HCT116 (cell line): ENCODE data around the gene RCBTB1. TPM values are rescaled to one million over a fixed set of nuclear protein-coding genes. Genes with fewer than 3 reads are reported as not detected.

Experiments used
- ATAC-seq: fragments of 200-7000 bp; cut with Tn5 transposase; 2 replicates; pipeline ENCODE4 v1.9.1; 2020; ENCODE audit warnings: mild to moderate bottlenecking, moderate library complexity
- BruUV-seq: library from RNA; stranded (reverse); fragments of 400-500 nt; replicated peaks from 2 replicates; lab custom pipeline; 2021; lab: Mats Ljungman, UMichigan
- CTCF ChIA-PET: fragments of 300-600 bp; sonication (Branson Sonifier 250); formaldehyde crosslinking; loops from one replicate; lab custom pipeline; 2021; ENCODE audit warnings: antibody characterized with exemption; lab: Charles Lee
- POLR2A ChIA-PET: fragments of 300-600, 350-600 bp; sonication (Branson Sonifier 250); formaldehyde crosslinking; loops from one replicate; lab custom pipeline; 2021; ENCODE audit warnings: antibody characterized with exemption; lab: Charles Lee
- RAD21 ChIA-PET, 2 experiments: fragments of 300-600 bp; sonication (Branson Sonifier 250); formaldehyde crosslinking; loops; one replicate each; lab custom pipeline; 2023; ENCODE audit warnings: low total read pairs in 2 of 2; ENCODE audit not compliant: uncharacterized antibody in 2 of 2, unreplicated experiment in 2 of 2, low non-redundant PET in 1 of 2; lab: Charles Lee
- DNase-seq: peaks from one replicate; pipeline ENCODE4 v3.0.0-alpha.2; 2010; ENCODE audit warnings: low read depth, low spot score
- H2AFZ ChIP-seq: fragments of 200-600 bp; shearing (Covaris generic), sonication (generic); 2 replicates; pipeline ENCODE4 v1.6.1; 2017; ENCODE audit warnings: low read depth, mixed run types, mixed read lengths, antibody characterized with exemption, low read length; ENCODE audit not compliant: poor library complexity, severe bottlenecking
- H3K27ac ChIP-seq: 2 replicates; pipeline ENCODE4 v1.5.1; 2012; ENCODE audit warnings: low read depth, low read length
- H3K27me3 ChIP-seq: fragments of 200-600 bp; sonication (generic); 2 replicates; pipeline ENCODE4 v1.6.1; 2016; ENCODE audit warnings: mixed run types, low read length, mixed read lengths; ENCODE audit not compliant: insufficient read depth
- H3K36me3 ChIP-seq, 2 experiments: fragments of 200-500 bp in 1 of 2; fragments of 200-600 bp in 1 of 2; sonication (Bioruptor generic) in 1 of 2; sonication (generic) in 1 of 2; 2 replicates each; pipeline versions ENCODE4 v1.5.1 to v1.6.1; 2014 to 2016; ENCODE audit warnings: low read length in 2 of 2, inconsistent platforms in 1 of 2, mixed read lengths in 1 of 2, mixed run types in 1 of 2; ENCODE audit not compliant: insufficient read depth in 2 of 2, control insufficient read depth in 1 of 2
- H3K4me1 ChIP-seq, 2 experiments: fragments of 200-600 bp in 1 of 2; sonication (generic) in 1 of 2; 2 replicates each; pipeline versions ENCODE4 v1.5.1 to v1.6.1; 2012 to 2017; ENCODE audit warnings: low read length in 2 of 2, inconsistent platforms in 1 of 2, mild to moderate bottlenecking in 1 of 2, mixed read lengths in 1 of 2, mixed run types in 1 of 2, moderate library complexity in 1 of 2; ENCODE audit not compliant: insufficient read depth in 2 of 2, control insufficient read depth in 1 of 2
- H3K4me2 ChIP-seq: fragments of 200-600 bp; sonication (generic); 2 replicates; pipeline ENCODE4 v1.6.1; 2017; ENCODE audit warnings: mixed run types, low read length, mixed read lengths
- H3K4me3 ChIP-seq, 2 experiments: fragments of 200-600 bp in 1 of 2; sonication (generic) in 1 of 2; replicated peaks in 1 of 2; 2 replicates each; pipeline ENCODE4 v1.5.1; 2011 to 2016; ENCODE audit warnings: low read length in 2 of 2, control low read depth in 1 of 2, low read depth in 1 of 2, mild to moderate bottlenecking in 1 of 2, mixed read lengths in 1 of 2, mixed run types in 1 of 2
- H3K79me2 ChIP-seq: fragments of 200-600 bp; sonication (generic); 2 replicates; pipeline ENCODE4 v1.6.1; 2017; ENCODE audit warnings: mild to moderate bottlenecking, mixed run types, low read length, moderate library complexity, mixed read lengths; ENCODE audit not compliant: insufficient read depth
- H3K9ac ChIP-seq: fragments of 200-600 bp; sonication (generic); 2 replicates; pipeline ENCODE4 v1.6.1; 2016; ENCODE audit warnings: low read length, mixed read lengths
- H3K9me2 ChIP-seq: fragments of 200-600 bp; sonication (generic), shearing (Covaris generic); 2 replicates; pipeline ENCODE4 v1.6.1; 2017; ENCODE audit warnings: mixed run types, mild to moderate bottlenecking, moderate library complexity; ENCODE audit not compliant: insufficient read depth
- H3K9me3 ChIP-seq, 2 experiments: fragments of 200-500 bp in 1 of 2; fragments of 200-600 bp in 1 of 2; sonication (Bioruptor generic) in 1 of 2; sonication (generic) in 1 of 2; 2 replicates each; pipeline ENCODE4 v1.6.1; 2014 to 2017; ENCODE audit warnings: low read length in 2 of 2, mixed read lengths in 2 of 2, inconsistent platforms in 1 of 2, low read depth in 1 of 2, mild to moderate bottlenecking in 1 of 2, mixed run types in 1 of 2, moderate library complexity in 1 of 2; ENCODE audit not compliant: control insufficient read depth in 1 of 2, insufficient read depth in 1 of 2
- H4K20me1 ChIP-seq: fragments of 200-600 bp; sonication (generic), shearing (Covaris generic); 2 replicates; pipeline ENCODE4 v1.6.1; 2017; ENCODE audit warnings: mixed run types, mild to moderate bottlenecking, moderate library complexity; ENCODE audit not compliant: insufficient read depth
- CBX3 ChIP-seq: IDR thresholded peaks from 2 replicates; pipeline ENCODE4 v1.6.1; 2012; ENCODE audit warnings: low read depth
- EGR1 ChIP-seq: IDR thresholded peaks from 2 replicates; pipeline ENCODE4 v1.6.1; 2012; ENCODE audit warnings: low read depth
- EZH2 ChIP-seq: fragments of 200-600 bp; sonication (generic); IDR thresholded peaks from 2 replicates; pipeline ENCODE4 v1.6.1; 2017; ENCODE audit warnings: antibody characterized with exemption, mixed run types
- EZH2phosphoT487 ChIP-seq: fragments of 200-600 bp; IDR thresholded peaks from 2 replicates; pipeline ENCODE4 v1.6.1; 2018; ENCODE audit warnings: antibody characterized with exemption, borderline replicate concordance
- FOSL1 ChIP-seq: IDR thresholded peaks from 2 replicates; pipeline ENCODE4 v1.6.1; 2012; ENCODE audit warnings: low read depth
- JUND ChIP-seq: IDR thresholded peaks from 2 replicates; pipeline ENCODE4 v1.6.1; 2012
- POLR2A ChIP-seq: IDR thresholded peaks from 2 replicates; pipeline ENCODE4 v1.7.0; 2011; ENCODE audit warnings: borderline replicate concordance; ENCODE audit not compliant: insufficient read depth, insufficient read length; ENCODE audit errors: extremely low read depth
- RAD21 ChIP-seq: IDR thresholded peaks from 2 replicates; pipeline ENCODE4 v1.6.1; 2012; ENCODE audit warnings: low read depth, mild to moderate bottlenecking
- TCF7L2 ChIP-seq: IDR thresholded peaks from 2 replicates; pipeline ENCODE4 v1.7.0; 2011; ENCODE audit warnings: borderline replicate concordance, inconsistent platforms; ENCODE audit not compliant: insufficient read depth, insufficient read length; ENCODE audit errors: extremely low read depth
- YY1 ChIP-seq: IDR thresholded peaks from 2 replicates; pipeline ENCODE4 v1.6.1; 2011; ENCODE audit warnings: low read length, low read depth, moderate library complexity, mild to moderate bottlenecking; ENCODE audit not compliant: insufficient replicate concordance; ENCODE audit errors: extremely low read depth
- ZFX ChIP-seq: fragments of 450-650 bp; IDR thresholded peaks from 2 replicates; pipeline ENCODE4 v1.6.1; 2017
- ZNF274 ChIP-seq: fragments of 200-500 bp; sonication (Bioruptor generic); IDR thresholded peaks from 2 replicates; pipeline ENCODE4 v1.6.1; 2014; ENCODE audit warnings: mild to moderate bottlenecking, low read depth, low read length, inconsistent platforms
- intact Hi-C: fragments of 100-400 bp; cut with micrococcal nuclease; formaldehyde crosslinking; loops from 2 replicates; pipeline ENCODE4 v1.10.0; 2022
- total RNA-seq: library from RNA; stranded (reverse); gene quantifications from one replicate; pipeline ENCODE4 v1.2.1, GENCODE V29; 2021; ENCODE audit not compliant: unreplicated experiment
- TF ChIP-seq, protein P1 (sequence below): IDR thresholded peaks from 2 replicates; pipeline ENCODE4 v1.6.1; 2012; ENCODE audit warnings: low read depth
- TF ChIP-seq, protein P2 (sequence below), 3 experiments: fragments of 200-600 bp in 1 of 3; sonication (generic) in 1 of 3; IDR thresholded peaks in 2 of 3; conservative IDR thresholded peaks in 1 of 3; 2 replicates each; pipeline ENCODE4 v1.5.1; 2012 to 2017; ENCODE audit warnings: low read depth in 2 of 3, low read length in 2 of 3, antibody characterized with exemption in 1 of 3, borderline replicate concordance in 1 of 3, control low read depth in 1 of 3, mild to moderate bottlenecking in 1 of 3, mixed read lengths in 1 of 3, mixed run types in 1 of 3, moderate library complexity in 1 of 3; ENCODE audit not compliant: insufficient read depth in 1 of 3
- TF ChIP-seq, protein P3 (sequence below): IDR thresholded peaks from 2 replicates; pipeline ENCODE4 v1.6.1; 2012

Gene RCBTB1
- total RNA-seq, 1 experiment from 2014 or later = 22.2 TPM

DNA sequence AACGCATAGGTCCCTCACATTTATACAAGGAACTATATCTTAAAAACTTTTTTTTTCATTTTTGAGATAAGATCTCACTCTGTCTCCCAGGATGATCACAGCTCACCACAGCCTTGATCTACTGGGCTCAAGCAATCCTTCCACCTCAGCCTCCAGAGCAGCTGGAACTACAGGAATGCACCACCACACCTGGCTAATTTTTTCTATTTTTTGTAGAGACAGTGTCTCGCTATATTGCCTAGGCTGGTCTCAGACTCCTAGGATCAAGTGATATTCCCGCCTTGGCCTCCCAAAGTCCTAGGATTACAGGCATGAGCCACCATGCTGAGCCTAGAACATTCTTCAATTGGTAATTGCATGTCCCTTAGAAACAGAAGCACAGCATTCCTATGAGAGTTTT is 41.7 kb downstream of the RCBTB1 start:
- TF ChIP-seq, protein P1, sequence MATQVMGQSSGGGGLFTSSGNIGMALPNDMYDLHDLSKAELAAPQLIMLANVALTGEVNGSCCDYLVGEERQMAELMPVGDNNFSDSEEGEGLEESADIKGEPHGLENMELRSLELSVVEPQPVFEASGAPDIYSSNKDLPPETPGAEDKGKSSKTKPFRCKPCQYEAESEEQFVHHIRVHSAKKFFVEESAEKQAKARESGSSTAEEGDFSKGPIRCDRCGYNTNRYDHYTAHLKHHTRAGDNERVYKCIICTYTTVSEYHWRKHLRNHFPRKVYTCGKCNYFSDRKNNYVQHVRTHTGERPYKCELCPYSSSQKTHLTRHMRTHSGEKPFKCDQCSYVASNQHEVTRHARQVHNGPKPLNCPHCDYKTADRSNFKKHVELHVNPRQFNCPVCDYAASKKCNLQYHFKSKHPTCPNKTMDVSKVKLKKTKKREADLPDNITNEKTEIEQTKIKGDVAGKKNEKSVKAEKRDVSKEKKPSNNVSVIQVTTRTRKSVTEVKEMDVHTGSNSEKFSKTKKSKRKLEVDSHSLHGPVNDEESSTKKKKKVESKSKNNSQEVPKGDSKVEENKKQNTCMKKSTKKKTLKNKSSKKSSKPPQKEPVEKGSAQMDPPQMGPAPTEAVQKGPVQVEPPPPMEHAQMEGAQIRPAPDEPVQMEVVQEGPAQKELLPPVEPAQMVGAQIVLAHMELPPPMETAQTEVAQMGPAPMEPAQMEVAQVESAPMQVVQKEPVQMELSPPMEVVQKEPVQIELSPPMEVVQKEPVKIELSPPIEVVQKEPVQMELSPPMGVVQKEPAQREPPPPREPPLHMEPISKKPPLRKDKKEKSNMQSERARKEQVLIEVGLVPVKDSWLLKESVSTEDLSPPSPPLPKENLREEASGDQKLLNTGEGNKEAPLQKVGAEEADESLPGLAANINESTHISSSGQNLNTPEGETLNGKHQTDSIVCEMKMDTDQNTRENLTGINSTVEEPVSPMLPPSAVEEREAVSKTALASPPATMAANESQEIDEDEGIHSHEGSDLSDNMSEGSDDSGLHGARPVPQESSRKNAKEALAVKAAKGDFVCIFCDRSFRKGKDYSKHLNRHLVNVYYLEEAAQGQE = no peak

DNA sequence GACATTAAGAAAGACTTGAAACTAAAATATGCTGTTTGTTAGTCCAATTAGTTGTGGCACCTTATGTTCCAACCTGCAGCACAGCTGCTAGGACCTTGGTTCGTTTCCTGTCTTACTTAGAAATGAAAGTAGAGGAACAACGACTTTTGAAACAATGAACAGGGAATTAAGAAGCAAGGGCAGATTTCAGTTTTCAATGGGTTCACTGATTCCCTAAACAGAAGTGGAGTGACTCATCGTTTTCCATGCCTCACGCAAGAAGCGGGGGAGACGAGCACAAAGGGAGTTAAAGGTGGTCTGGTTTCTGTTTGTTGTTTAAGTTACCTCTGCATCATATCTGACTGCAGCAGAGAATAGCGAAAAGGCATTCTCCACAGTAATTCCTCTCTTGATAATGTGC is 44.8 kb downstream of the RCBTB1 start:
- ATAC-seq = no peak
- no peaks in the 10 kb centered on the region for H4K20me1 ChIP-seq
- H3K9me3 ChIP-seq = no peaks in the 10 kb centered on the region
- POLR2A ChIA-PET = no interaction called here
- intact Hi-C loops = no loop called here
- BruUV-seq = no TSS peak
- CTCF ChIA-PET = no interaction called here
- H3K79me2 ChIP-seq = no peaks in the 10 kb centered on the region
- H3K4me3 ChIP-seq = no peak overlapping the region
- RAD21 ChIA-PET = no interaction called here
- H3K9ac ChIP-seq = no peak overlapping the region
- no peaks in the 10 kb centered on the region for H3K27me3 ChIP-seq
- peaks cover 0 to 18% of the 10 kb centered on the region in 2 experiments; a peak in 2 of 4 replicates for H3K36me3 ChIP-seq
- no peak overlapping the region for H3K4me2 ChIP-seq
- H3K9me2 ChIP-seq = no peaks in the 10 kb centered on the region
- no peaks in the 10 kb centered on the region for H3K4me1 ChIP-seq
- DNase-seq = no peak
- no peak overlapping the region for H3K27ac ChIP-seq
- no peak overlapping the region for H2AFZ ChIP-seq
- TF ChIP-seq CBX3 = no peak
- TF ChIP-seq, protein P2, sequence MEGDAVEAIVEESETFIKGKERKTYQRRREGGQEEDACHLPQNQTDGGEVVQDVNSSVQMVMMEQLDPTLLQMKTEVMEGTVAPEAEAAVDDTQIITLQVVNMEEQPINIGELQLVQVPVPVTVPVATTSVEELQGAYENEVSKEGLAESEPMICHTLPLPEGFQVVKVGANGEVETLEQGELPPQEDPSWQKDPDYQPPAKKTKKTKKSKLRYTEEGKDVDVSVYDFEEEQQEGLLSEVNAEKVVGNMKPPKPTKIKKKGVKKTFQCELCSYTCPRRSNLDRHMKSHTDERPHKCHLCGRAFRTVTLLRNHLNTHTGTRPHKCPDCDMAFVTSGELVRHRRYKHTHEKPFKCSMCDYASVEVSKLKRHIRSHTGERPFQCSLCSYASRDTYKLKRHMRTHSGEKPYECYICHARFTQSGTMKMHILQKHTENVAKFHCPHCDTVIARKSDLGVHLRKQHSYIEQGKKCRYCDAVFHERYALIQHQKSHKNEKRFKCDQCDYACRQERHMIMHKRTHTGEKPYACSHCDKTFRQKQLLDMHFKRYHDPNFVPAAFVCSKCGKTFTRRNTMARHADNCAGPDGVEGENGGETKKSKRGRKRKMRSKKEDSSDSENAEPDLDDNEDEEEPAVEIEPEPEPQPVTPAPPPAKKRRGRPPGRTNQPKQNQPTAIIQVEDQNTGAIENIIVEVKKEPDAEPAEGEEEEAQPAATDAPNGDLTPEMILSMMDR (IDR thresholded peaks at IDR 0.05 in 2 of 3, conservative IDR thresholded peaks at IDR 0.05 in 1 of 3; ENCODE audit: borderline replicate concordance in 1 of 3, insufficient read depth in 1 of 3, low read depth in 2 of 3, low read length in 2 of 3) = no peak
- TF ChIP-seq RAD21 = no peak
- no peak for TF ChIP-seq ZNF274
- TF ChIP-seq EZH2phosphoT487 = no peak
- TF ChIP-seq YY1 = no peak
- TF ChIP-seq EZH2 = no peak
- no peak for TF ChIP-seq EGR1
- no peak for TF ChIP-seq POLR2A
- TF ChIP-seq FOSL1 = no peak
- no peak for TF ChIP-seq ZFX
- no peak for TF ChIP-seq TCF7L2
- TF ChIP-seq, protein P3, sequence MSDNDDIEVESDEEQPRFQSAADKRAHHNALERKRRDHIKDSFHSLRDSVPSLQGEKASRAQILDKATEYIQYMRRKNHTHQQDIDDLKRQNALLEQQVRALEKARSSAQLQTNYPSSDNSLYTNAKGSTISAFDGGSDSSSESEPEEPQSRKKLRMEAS = no peak
- TF ChIP-seq JUND = no peak

More for the DNA sequence above, 41.7 kb downstream of the RCBTB1 start:
- ATAC-seq (no peak), DNase-seq (no peak)
- ChIA-PET CTCF (no interaction called here), RAD21 (no interaction called here), POLR2A (no interaction called here)
- no peaks in the 10 kb centered on the region for H3K79me2 ChIP-seq
- intact Hi-C loops = no loop called here
- no peaks in the 10 kb centered on the region for H4K20me1 ChIP-seq
- no peaks in the 10 kb centered on the region for H3K4me1 ChIP-seq
- no peak overlapping the region for H3K27ac ChIP-seq
- H3K4me3 ChIP-seq = no peak overlapping the region
- no peaks in the 10 kb centered on the region for H3K9me3 ChIP-seq
- no peak overlapping the region for H3K9ac ChIP-seq
- H3K4me2 ChIP-seq = no peak overlapping the region
- no TSS peak for BruUV-seq
- peaks cover 0 to 21% of the 10 kb centered on the region in 2 experiments; a peak in 2 of 4 replicates for H3K36me3 ChIP-seq
- no peak overlapping the region for H2AFZ ChIP-seq
- no peaks in the 10 kb centered on the region for H3K9me2 ChIP-seq
- no peaks in the 10 kb centered on the region for H3K27me3 ChIP-seq
